Loucy (cell line): ENCODE results near the gene SIGLEC7.

Source experiments
- H2AFZ ChIP-seq: fragments of 200-600 bp; sonication (generic); 2 replicates; pipeline ENCODE4 v1.6.0; 2016; ENCODE audit warnings: antibody characterized with exemption, mild to moderate bottlenecking, low read length, moderate library complexity
- H3F3A ChIP-seq: fragments of 200-600 bp; 2 replicates; pipeline ENCODE4 v1.6.0; 2016; ENCODE audit warnings: antibody characterized with exemption, low read depth, mild to moderate bottlenecking
- H3K27me3 ChIP-seq: fragments of 200-600 bp; sonication (generic); 2 replicates; pipeline ENCODE4 v1.6.1; 2014; ENCODE audit warnings: low read length, mild to moderate bottlenecking; ENCODE audit not compliant: insufficient read depth, poor library complexity, severe bottlenecking
- H3K36me3 ChIP-seq: fragments of 200-600 bp; sonication (generic); 2 replicates; pipeline ENCODE4 v1.6.1; 2016; ENCODE audit warnings: low read length; ENCODE audit not compliant: insufficient read depth
- H3K4me1 ChIP-seq: fragments of 200-600 bp; sonication (generic); 2 replicates; pipeline ENCODE4 v1.5.1; 2014; ENCODE audit warnings: low read length, mild to moderate bottlenecking; ENCODE audit not compliant: insufficient read depth, poor library complexity, severe bottlenecking
- H3K4me2 ChIP-seq: fragments of 200-600 bp; sonication (generic); 2 replicates; pipeline ENCODE4 v1.6.0; 2014; ENCODE audit warnings: antibody characterized with exemption, low read length, low read depth, mild to moderate bottlenecking; ENCODE audit not compliant: poor library complexity, severe bottlenecking
- H3K4me3 ChIP-seq: fragments of 200-600 bp; sonication (generic); 2 replicates; pipeline ENCODE4 v1.5.1; 2014; ENCODE audit warnings: low read length, mild to moderate bottlenecking, mixed read lengths; ENCODE audit not compliant: poor library complexity, severe bottlenecking
- H3K79me2 ChIP-seq: fragments of 200-600 bp; sonication (generic); 2 replicates; pipeline ENCODE4 v1.6.1; 2014; ENCODE audit warnings: low read length; ENCODE audit not compliant: insufficient read depth
- H3K9ac ChIP-seq: fragments of 200-600 bp; sonication (generic); 2 replicates; pipeline ENCODE4 v1.6.0; 2014; ENCODE audit warnings: mild to moderate bottlenecking, low read depth, low read length, moderate library complexity; ENCODE audit not compliant: poor library complexity, severe bottlenecking
- H3K9me2 ChIP-seq: fragments of 200-600 bp; sonication (generic); replicated peaks from 2 replicates; pipeline ENCODE4 v1.6.1; 2016; ENCODE audit warnings: low read depth, low read length, mixed read lengths
- H3K9me3 ChIP-seq: fragments of 200-600 bp; sonication (generic); 2 replicates; pipeline ENCODE4 v1.6.1; 2014; ENCODE audit warnings: mild to moderate bottlenecking, antibody characterized with exemption, low read length, low read depth; ENCODE audit not compliant: insufficient read depth
- H4K20me1 ChIP-seq: fragments of 200-600 bp; sonication (generic); 2 replicates; pipeline ENCODE4 v1.6.0; 2014; ENCODE audit warnings: antibody characterized with exemption, low read length, mild to moderate bottlenecking; ENCODE audit not compliant: insufficient read depth, poor library complexity, severe bottlenecking
- EZH2phosphoT487 ChIP-seq: fragments of 200-600 bp; IDR thresholded peaks from 2 replicates; pipeline ENCODE4 v1.6.1; 2018; ENCODE audit warnings: antibody characterized with exemption, mild to moderate bottlenecking, moderate library complexity, borderline replicate concordance
- TF ChIP-seq, protein P1 (sequence below): fragments of 200-600 bp; sonication (generic); conservative IDR thresholded peaks from 2 replicates; pipeline ENCODE4 v1.5.1; 2014; ENCODE audit warnings: mild to moderate bottlenecking, antibody characterized with exemption, low read length

Gene SIGLEC7

DNA sequence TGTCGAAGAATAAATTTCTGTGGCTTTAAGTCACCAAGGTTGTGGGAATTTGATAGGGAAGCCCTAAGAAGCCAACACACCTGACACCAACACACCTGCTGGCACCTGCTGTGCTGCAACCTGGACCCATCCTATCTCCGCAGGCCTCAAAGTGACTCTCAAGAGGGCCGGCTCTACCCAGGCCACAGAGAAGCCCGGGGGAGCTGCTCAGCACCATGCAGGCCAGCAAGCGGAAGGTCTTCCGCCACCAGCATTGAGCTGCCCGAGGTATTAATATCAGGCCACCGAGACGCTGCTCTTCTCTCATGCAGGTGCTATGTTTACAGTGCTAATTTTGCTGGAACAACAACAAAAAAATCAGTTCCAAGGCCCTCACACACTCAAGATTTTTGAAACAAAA, 50.6 kb downstream of the SIGLEC7 start:
- Histone ChIP-seq H4K20me1 (no peaks in the 10 kb centered on the region), H3K79me2 (no peaks in the 10 kb centered on the region), H3K9ac (no peak overlapping the region), H3K4me2 (no peak overlapping the region), H3K36me3 (no peaks in the 10 kb centered on the region), H2AFZ (no peak overlapping the region), H3K4me3 (no peak overlapping the region), H3K9me3 (no peaks in the 10 kb centered on the region), H3K4me1 (no peaks in the 10 kb centered on the region), H3K9me2 (no peaks in the 10 kb centered on the region), H3K27me3 (no peaks in the 10 kb centered on the region), H3F3A (no peaks in the 10 kb centered on the region)
- TF ChIP-seq EZH2phosphoT487, result no peak
- TF ChIP-seq, protein P1, sequence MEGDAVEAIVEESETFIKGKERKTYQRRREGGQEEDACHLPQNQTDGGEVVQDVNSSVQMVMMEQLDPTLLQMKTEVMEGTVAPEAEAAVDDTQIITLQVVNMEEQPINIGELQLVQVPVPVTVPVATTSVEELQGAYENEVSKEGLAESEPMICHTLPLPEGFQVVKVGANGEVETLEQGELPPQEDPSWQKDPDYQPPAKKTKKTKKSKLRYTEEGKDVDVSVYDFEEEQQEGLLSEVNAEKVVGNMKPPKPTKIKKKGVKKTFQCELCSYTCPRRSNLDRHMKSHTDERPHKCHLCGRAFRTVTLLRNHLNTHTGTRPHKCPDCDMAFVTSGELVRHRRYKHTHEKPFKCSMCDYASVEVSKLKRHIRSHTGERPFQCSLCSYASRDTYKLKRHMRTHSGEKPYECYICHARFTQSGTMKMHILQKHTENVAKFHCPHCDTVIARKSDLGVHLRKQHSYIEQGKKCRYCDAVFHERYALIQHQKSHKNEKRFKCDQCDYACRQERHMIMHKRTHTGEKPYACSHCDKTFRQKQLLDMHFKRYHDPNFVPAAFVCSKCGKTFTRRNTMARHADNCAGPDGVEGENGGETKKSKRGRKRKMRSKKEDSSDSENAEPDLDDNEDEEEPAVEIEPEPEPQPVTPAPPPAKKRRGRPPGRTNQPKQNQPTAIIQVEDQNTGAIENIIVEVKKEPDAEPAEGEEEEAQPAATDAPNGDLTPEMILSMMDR, result no peak

DNA sequence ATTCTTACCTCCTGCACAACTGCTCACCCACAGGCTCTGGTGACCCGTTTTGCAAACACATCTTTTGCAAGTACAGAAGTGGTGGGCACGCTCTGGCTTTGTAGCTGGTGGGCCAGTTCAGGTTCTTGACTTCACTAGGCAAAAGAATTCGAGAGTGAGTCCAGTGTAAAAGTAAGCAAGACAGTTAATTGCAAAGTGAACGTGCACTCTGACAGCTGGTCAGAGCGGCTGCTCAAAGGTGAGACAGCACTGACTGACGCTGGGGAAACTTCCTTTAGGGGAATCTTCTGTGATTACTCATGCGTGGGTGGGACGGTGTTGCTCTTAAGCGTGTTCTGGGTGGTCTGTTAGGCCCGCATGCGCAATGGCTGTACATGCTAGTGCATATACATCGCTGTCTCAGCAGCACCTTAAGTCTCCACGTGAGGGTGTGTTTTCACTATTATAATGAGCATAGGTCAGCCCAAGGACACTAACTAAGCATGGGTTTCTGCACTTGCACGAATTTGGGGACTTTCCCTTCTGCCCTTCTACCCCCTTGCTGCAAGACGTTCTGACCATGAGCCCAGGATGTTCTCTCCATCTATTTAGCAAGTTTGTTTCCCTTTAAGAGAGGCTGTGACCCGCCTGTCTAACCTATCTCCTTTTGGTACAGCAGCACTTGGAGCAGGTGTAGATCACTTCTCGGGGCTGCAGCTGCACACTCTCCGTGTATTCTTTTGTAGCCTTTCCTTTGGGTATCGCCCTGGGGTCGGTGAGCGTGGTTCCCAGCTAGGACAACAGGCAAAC, 52.6 kb downstream of the SIGLEC7 start:
- Histone ChIP-seq H3K9ac (no peak overlapping the region), H3K27me3 (no peaks in the 10 kb centered on the region), H2AFZ (no peak overlapping the region), H3K9me2 (no peaks in the 10 kb centered on the region), H3K4me1 (no peaks in the 10 kb centered on the region), H3K79me2 (no peaks in the 10 kb centered on the region), H3K36me3 (no peaks in the 10 kb centered on the region), H4K20me1 (no peaks in the 10 kb centered on the region), H3K4me3 (no peak overlapping the region), H3K9me3 (no peaks in the 10 kb centered on the region), H3F3A (no peaks in the 10 kb centered on the region), H3K4me2 (no peak overlapping the region)
- TF ChIP-seq, protein P1, result no peak
- TF ChIP-seq EZH2phosphoT487, result no peak

DNA sequence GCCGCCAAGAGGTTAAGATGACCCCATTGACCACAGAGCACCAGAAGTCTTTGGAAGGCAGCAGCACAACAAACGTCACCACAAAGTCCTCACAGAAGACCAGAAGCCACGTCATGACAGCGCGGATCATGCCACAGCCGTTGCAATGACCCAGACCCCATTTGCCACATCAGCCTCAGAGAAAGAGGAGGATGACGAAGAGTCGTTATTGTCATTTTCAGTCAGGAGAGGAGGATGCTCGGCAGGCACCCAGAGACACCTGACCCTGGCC, 53.1 kb downstream of the SIGLEC7 start:
- Histone ChIP-seq H3K4me2 (no peak overlapping the region), H3K9me2 (no peaks in the 10 kb centered on the region), H3K79me2 (no peaks in the 10 kb centered on the region), H2AFZ (no peak overlapping the region), H3K27me3 (no peaks in the 10 kb centered on the region), H3K9me3 (no peaks in the 10 kb centered on the region), H3K36me3 (no peaks in the 10 kb centered on the region), H4K20me1 (no peaks in the 10 kb centered on the region), H3K4me1 (no peaks in the 10 kb centered on the region), H3F3A (no peaks in the 10 kb centered on the region), H3K9ac (no peak overlapping the region), H3K4me3 (no peak overlapping the region)
- TF ChIP-seq, protein P1, result no peak
- TF ChIP-seq EZH2phosphoT487, result no peak
